Epithelial cell of esophagus (primary cell): Measurements from ENCODE around the gene FPR3.

Source experiments
- DNase-seq: peaks from one replicate; pipeline ENCODE4 v3.0.0; 2010; ENCODE audit warnings: low read depth
- H3K4me3 ChIP-seq: 2 replicates; pipeline ENCODE4 v1.5.1; 2011; ENCODE audit warnings: mild to moderate bottlenecking, low read length, control low read depth
- TF ChIP-seq, protein P1 (sequence below): IDR thresholded peaks from 2 replicates; pipeline ENCODE4 v1.5.1; 2011; ENCODE audit warnings: low read depth, mild to moderate bottlenecking, low read length, control low read depth, inconsistent platforms; ENCODE audit not compliant: insufficient read depth; ENCODE audit errors: missing control alignments

The FPR3 gene

DNA sequence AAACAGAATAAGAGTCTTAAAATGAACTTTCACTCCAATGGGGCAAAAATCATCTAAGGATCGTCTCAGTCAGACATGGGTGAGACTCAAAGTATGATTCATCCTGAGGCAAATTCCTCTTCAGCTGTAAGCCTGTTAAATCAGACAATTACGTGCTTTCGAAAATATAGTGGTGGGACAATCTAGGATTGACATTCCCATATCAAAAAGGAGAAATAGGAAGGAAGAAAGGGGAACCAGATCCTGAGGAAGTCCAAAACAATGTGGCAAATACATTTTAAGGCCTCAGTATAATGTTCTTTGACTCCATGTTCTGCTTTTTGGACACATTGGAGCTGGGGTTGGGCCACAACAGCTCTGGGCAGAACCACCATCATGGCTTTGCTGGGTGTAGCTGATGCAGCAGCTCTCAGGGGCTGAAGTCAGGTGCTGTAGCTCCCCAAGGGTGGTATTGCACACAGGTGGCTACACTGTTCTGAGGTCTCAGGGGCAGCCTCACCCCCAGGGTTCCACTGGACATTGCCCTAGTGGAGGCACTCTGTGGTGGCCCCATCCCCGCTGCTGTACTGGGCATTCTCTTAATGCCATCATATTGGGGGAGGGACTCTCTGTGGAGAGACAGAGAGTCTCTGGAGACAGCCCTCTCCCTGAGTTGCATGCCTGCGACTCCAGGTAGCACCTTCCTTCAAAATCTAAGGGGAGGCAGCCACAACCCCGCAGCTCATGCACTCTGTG lies 5.7 kb upstream of the FPR3 start:
- TF ChIP-seq, protein P1, sequence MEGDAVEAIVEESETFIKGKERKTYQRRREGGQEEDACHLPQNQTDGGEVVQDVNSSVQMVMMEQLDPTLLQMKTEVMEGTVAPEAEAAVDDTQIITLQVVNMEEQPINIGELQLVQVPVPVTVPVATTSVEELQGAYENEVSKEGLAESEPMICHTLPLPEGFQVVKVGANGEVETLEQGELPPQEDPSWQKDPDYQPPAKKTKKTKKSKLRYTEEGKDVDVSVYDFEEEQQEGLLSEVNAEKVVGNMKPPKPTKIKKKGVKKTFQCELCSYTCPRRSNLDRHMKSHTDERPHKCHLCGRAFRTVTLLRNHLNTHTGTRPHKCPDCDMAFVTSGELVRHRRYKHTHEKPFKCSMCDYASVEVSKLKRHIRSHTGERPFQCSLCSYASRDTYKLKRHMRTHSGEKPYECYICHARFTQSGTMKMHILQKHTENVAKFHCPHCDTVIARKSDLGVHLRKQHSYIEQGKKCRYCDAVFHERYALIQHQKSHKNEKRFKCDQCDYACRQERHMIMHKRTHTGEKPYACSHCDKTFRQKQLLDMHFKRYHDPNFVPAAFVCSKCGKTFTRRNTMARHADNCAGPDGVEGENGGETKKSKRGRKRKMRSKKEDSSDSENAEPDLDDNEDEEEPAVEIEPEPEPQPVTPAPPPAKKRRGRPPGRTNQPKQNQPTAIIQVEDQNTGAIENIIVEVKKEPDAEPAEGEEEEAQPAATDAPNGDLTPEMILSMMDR: no peak
- no peak overlapping the region for H3K4me3 ChIP-seq
- DNase-seq: peak; percentile 6

DNA sequence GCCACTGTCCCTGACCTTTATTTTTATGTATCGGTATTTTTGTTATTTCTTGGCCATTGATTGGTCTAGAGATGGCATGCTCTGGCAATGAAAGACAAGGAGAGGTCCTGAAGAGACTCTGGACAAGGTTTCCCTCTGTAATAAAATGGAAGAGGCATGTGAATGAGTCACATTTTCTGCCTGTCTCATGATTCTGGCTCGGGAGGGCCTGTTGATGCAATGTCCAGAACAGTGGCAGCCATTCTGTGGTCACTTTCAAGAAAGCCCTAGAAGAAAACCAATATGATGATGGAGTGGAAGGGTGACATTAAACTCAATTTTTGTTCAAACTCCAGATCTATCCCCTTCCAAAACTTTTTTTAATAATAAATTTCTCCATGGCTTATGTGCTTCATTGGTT lies 2.0 kb upstream of the FPR3 start:
- no peak for DNase-seq
- TF ChIP-seq, protein P1: no peak

DNA sequence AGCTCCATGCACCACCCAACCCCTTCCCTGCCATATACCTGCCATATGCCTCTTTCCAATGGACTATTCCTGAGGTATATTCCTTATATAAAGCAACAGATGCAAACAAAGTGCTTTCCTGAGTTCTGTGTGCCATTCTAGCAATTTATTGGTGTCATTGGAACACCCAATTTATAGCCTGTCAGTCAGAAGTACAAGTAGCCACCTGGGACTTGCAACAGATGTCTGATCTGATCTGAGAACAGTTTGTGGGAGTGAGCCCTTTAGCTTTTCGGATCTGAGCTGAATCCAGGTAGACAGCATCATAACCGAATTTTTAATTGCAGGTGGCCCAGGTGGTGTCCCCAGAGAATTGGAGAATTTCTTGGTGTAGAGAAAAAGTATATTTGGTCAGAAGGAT lies 963 bp upstream of the FPR3 start:
- DNase-seq: no peak
- TF ChIP-seq, protein P1: no peak
- H3K4me3 ChIP-seq: no peak overlapping the region

More for the DNA sequence above, 2.0 kb upstream of the FPR3 start:
- H3K4me3 ChIP-seq: no peak overlapping the region

DNA sequence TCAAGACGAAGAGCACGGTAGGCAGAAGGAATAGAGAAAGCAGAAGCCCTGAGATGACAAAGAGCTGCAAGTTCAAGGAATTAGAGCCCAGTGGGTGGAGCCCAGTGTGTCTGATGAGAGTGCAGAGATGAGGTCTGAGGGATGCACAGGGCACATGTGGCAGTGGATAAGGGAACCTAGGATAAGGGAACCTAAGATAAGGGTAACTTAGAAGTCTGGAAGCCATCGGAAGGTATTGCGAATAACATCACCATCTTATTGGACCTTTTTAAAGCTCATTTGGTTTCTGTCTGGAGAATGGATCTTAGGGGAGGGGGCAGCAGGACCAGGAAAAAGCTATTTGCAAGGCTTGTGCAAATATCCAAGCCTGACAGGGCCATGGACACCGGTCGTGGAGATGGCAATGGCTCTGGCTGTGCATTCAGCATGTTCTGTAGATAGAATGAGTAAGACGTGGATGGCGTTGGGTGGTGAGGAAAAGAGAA lies 1.3 kb downstream of the FPR3 start:
- no peak overlapping the region for H3K4me3 ChIP-seq
- TF ChIP-seq, protein P1: no peak
- no peak for DNase-seq

DNA sequence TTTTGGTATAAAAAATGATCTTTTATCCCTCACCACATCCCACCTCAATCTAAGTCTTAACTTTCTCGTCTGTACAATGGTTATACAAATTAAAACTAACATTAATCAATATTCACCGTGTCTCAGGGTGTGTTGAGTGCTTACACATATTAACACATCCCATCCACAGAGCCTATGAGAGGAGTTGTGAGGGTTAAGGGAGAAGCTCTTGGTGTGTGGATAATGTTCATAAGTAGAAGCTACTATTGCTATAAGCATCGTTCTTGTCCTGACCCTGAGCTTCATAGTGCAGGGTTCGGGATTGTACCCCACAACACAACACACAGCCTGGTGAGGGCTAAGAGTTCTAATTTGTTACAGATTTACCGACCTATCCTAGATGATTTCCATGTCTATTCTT lies 2.5 kb downstream of the FPR3 start:
- DNase-seq: no peak
- TF ChIP-seq, protein P1: no peak
- H3K4me3 ChIP-seq: no peak overlapping the region

DNA sequence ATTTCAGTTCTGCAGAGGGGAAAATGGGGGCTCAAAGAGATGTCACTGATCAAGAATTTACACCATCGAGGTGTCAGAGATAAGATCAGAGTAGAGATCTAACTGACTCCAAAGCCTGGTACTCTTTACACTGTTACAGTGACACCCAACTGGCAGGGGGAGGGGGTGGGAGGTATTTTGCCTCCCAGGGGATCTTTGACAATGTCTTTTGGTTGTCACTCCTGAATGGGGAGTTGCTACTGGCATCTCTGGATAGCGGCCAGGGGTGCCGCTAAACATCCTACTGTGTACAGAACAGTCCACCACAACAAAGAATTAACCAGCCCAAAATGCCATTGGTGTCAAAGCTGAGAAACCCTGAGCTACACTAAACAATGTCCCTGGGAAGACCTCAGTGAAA lies 3.1 kb downstream of the FPR3 start:
- TF ChIP-seq, protein P1: no peak
- no peak for DNase-seq

DNA sequence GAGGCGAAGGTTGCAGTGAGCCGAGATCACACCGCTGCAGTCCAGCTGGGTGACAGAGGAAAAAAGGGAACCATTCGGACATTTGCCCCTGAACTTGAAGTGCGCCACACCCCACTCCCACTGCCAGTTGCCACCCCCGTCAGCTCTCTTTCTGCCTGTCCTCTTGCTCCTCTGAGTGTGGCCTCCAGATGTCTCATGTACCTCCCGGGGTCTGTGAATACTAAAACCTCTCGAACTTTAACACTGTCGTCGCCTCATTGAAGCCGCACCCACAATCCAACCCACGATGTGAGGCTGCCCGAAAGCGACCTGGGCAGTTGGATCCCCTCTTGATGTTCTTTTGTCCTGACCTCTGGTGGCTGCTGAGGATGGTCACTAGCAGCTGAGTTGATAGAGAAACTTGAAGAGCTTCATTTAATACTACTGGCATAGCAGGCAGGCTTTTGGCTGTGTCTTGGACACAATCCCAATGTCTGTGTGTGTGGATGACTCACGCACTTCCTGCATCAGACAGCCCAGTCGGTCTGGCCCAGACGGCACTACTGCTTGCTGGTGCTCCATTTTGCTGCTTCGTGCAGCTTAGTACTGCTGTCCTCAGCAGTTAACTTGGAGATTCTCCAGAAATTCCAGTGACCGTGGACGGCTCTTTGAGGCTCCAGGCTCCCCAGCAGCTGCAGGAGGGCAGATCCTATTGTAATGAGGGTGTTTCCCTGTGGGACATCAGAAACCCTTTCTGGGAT lies 4.2 kb downstream of the FPR3 start:
- DNase-seq: peak; percentile 74
- TF ChIP-seq, protein P1: no peak
- H3K4me3 ChIP-seq: no peak overlapping the region

More for the DNA sequence above, 3.1 kb downstream of the FPR3 start:
- H3K4me3 ChIP-seq: no peak overlapping the region
